Islet precursor cell (in vitro differentiated cells): ENCODE measurements around the gene MTMR10.

Experiments used
- DNase-seq: peaks from one replicate; pipeline ENCODE4 v3.0.0-alpha.2; 2018

The MTMR10 gene

GRCh38 chr15:30991255-30992235, at the start of gene MTMR10:
Gene MTMR10 (minus strand): TSS chr15:30991628. CDS start chr15:30991506, 122 bp downstream.
- peak; percentile 91 for DNase-seq

GRCh38 chr15:31040611-31041010, 49.2 kb upstream of the MTMR10 start:
- DNase-seq, result no peak

- no peak for DNase-seq
Observed at GRCh38 chr15:31039961-31040360, 48.5 kb upstream of the MTMR10 start.

- DNase-seq, result no peak
Observed at GRCh38 chr15:31037731-31038477, 46.5 kb upstream of the MTMR10 start.

GRCh38 chr15:31036783-31037182, 45.4 kb upstream of the MTMR10 start:
- DNase-seq, result no peak

GRCh38 chr15:31035610-31036009, 44.2 kb upstream of the MTMR10 start:
- DNase-seq, result no peak

- peak; percentile 74 for DNase-seq
Observed at GRCh38 chr15:31034152-31034551, 42.7 kb upstream of the MTMR10 start.

- DNase-seq, result no peak
Observed at GRCh38 chr15:31032961-31033371, 41.5 kb upstream of the MTMR10 start.

- DNase-seq, result no peak
Observed at GRCh38 chr15:31031471-31032067, 40.1 kb upstream of the MTMR10 start.

GRCh38 chr15:31027910-31028578, 36.6 kb upstream of the MTMR10 start:
- no peak for DNase-seq

GRCh38 chr15:31025996-31026395, 34.6 kb upstream of the MTMR10 start:
- no peak for DNase-seq

GRCh38 chr15:31024979-31025378, 33.6 kb upstream of the MTMR10 start:
- peak; percentile 70 for DNase-seq

- DNase-seq, result peak; percentile 98
Observed at GRCh38 chr15:31024330-31024729, 32.9 kb upstream of the MTMR10 start.

GRCh38 chr15:31023841-31024240, 32.4 kb upstream of the MTMR10 start:
- no peak for DNase-seq

GRCh38 chr15:31021067-31021665, 29.7 kb upstream of the MTMR10 start:
- DNase-seq, result no peak

GRCh38 chr15:31020542-31020941, 29.1 kb upstream of the MTMR10 start:
- no peak for DNase-seq

GRCh38 chr15:31019986-31020385, 28.6 kb upstream of the MTMR10 start:
- no peak for DNase-seq

- no peak for DNase-seq
Observed at GRCh38 chr15:31017311-31017710, 25.9 kb upstream of the MTMR10 start.

- DNase-seq, result no peak
Observed at GRCh38 chr15:31016446-31016915, 25.1 kb upstream of the MTMR10 start.

GRCh38 chr15:31014608-31014925, 23.1 kb upstream of the MTMR10 start:
- no peak for DNase-seq

- DNase-seq, result no peak
Observed at GRCh38 chr15:31013863-31014607, 22.6 kb upstream of the MTMR10 start.

- DNase-seq, result no peak
Observed at GRCh38 chr15:31012455-31012854, 21.0 kb upstream of the MTMR10 start.
